SW 1271 (cell line): ENCODE results near the gene MMP27.

Experiments
- DNase-seq, 2 experiments: peaks; one replicate each; lab custom pipeline; 2025; lab: John Stamatoyannopoulos, UW

The MMP27 gene

DNA sequence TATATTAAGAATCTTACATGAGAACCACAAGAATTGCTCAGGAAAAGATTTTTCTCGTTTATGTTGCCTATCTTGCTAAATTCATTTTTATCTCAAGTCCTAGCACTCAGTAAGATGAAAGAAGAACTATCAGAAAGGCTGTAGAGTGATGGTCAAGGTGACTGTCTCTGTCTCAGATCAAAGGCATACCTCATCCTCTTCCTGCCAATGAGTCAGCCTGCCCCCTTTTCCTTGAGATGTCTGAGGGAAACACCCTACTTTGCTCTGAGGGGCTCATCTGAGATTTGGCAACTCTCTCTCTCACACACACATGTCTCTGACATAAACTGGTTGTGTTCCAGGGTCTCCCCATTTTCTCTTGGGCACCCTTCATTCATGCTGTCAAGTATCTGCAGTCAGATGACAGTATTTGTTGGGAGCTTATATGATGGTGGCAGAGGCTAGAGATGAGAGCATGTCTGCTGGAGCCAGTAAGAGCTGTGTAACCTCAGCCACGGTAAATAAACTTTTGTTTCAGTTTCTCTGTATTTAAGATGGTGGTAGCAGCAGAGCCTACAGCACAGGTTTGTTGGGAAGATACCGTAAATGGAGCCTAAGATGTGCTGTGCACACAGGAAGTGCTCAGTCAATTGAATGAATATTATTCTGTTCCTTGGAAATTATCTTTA is 1.6 kb downstream of the MMP27 start:
- DNase-seq: no peak

DNA sequence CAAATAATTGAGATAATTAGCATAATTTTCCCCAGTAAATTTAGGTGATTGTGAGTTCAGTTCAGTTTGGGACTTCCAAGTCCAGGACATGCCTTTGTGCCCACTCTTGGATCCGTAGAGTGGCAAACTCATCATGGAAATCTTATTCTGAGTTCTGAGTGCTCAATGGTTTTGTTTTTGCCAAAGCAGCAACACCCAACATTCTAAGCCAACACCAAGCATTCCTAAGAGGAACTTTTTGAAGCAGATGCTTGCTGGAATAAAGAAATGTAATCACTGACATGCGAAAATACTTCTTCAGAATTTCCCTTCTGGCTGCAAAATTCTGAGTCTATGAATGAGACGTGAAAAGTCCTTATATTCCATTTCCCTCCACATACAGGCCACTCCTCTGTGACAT is 10.4 kb downstream of the MMP27 start:
- no peak for DNase-seq

DNA sequence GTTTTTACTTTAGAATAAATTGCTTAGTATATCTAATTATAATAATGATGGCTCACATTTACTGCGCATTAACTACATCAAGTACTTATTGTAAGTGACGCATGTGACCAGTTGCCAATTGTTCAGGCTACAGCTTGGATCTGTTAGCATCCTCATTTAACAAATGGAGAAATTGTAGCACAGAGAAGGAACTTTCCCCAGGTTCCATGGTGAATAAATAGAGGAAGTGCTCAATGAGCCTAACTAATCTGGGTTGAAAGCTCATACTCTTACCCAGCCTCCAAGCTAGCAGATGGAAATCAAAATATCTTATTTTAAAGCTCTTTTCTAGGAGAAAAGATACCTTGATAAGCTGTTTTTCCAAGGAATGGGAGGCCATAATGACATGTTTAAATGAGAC is 19.8 kb downstream of the MMP27 start:
- DNase-seq: no peak

DNA sequence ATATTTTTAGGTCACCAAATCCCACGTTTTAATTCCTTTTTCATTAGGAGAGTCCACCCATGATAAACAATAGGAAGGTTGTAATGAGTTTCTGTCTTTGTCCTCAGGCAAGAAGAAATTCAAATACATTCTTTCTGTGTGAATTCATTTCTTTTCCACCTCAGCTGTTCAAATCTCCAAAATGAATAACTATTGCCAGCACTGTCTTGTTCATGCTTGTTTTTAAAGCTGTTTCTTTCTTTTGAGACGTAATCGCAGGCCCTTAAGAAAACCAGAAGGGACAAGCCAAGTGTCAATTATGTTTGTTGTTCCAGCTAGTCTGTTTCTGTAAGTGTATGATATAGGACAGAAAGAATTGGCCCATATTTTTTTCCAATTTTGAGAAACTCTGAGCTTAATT is 20.2 kb downstream of the MMP27 start:
- no peak for DNase-seq

DNA sequence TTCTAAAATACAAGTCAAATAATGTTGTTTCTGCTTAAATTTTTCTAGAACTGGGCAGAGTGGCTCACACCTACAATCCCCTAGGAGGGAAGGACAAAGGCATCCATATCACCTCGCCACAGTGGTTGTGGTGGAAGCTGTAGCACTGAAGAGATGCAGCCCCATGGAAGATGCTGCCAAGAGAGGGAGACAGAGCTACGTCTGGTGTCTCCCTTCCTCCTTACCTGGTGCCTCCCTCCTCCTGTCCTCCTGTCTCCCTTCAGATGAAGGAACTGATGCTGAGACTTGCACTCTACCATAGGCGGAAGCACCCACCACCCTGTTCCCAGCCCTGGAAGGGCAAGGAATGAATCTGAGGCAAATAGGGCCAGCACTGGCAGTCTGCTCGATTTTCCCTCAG is 22.3 kb downstream of the MMP27 start:
- no peak for DNase-seq

DNA sequence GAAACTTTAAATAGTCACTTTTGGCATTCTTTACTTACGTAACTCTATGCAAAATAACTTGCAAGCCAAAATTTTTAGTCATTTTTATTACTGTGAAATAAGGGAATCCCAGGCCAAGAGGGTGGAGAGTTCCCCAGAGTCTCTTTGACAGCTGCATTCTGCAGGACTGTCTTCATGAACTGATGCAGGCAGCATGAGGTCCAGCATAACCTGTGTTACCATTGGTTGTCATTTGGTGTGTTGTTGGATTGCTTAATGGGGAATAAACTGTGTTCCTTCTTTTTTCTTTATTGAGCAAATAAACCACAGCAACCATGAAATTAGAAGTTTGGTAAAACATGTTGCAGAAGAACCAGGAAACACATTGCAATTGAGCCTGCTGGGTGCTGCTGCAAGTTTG is 24.6 kb downstream of the MMP27 start:
- no peak for DNase-seq

DNA sequence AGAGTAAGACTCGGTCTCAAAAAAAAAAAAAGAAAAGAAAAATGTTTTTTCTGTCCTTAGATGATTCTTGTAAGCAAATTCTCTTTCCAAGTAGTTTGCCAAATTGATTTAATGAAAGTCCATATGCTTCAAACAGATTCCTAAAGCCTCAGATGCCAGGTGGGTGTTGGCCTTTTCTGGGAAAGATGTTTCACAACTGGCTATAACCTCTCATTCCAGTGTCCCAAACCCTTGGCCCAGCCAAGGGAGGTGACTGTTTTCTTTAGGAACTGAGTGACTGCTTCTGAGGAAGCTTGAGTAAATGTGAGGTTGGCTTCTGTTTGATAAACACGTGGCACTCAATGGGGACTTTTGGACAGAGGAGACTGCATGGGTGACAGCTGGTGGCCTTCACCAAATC is 27.5 kb downstream of the MMP27 start:
- DNase-seq: no peak

DNA sequence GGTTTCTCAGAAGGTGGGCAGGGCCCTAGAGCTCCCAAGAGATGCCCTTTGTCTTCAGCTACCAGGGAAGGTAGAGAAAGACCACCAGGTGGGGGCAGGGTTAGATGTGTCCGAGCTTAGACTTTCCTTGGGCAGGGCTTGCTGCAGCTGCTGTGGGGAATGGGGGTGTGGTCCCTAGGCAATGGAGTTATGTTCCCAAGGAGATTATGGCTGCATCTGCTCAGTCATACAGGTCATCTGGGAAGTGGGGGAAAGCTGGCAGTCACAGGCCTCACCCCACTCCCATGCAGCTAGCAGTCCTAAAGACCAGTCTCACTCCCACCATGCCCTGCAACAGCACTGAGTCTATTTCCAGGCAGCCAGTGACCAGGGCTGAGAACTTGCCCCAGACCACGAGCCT is 29.5 kb downstream of the MMP27 start:
- no peak for DNase-seq

DNA sequence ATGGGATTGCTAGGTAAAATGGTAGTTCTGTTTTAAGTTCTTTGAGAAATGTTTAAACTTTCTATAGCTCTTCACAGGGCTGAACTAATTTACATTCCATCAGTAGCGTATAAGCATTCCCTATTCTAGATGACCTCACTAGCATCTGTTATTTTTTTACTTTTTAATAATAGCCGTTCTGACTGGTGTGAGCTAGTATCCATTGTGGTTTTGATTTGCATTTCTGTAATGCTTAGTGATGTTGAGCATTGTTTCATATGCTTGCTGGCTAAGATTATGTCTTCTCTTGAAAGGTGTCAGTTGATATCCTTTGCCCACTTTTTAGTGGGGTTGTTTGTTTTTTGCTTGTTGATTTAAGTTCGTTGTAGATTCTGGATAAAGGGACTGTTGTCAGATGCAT is 35.9 kb downstream of the MMP27 start:
- DNase-seq: no peak

DNA sequence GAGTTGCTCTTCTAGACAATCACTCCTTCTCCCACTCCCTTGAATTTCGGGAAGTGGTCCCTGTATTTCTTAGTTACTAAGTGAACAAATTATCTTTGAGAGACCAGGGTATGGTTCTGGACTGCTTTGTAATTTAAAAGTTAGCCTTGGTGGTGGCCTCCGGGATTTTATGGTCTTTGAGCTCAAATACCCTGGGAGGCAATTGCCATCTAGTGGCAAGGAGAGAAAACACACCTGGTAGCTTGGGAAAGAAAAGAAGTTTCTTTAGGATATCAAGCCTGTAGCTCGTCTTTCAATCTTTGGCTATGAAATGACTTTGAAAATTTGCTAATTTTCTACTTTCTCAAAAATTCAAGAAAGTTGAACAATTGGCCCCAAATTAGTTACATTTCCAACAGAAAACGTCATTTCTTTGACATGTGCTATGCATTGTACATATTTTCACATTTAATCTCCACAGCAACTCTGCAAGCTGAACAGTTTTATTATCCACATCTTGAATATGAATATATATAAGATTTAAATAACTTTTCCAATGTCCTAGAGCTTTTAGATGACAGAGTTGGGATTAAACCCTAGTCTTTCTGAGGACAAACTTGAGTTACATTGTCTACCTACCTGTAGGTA is 39.1 kb downstream of the MMP27 start:
- DNase-seq: peak in 1 of 2 experiments; percentile 77

DNA sequence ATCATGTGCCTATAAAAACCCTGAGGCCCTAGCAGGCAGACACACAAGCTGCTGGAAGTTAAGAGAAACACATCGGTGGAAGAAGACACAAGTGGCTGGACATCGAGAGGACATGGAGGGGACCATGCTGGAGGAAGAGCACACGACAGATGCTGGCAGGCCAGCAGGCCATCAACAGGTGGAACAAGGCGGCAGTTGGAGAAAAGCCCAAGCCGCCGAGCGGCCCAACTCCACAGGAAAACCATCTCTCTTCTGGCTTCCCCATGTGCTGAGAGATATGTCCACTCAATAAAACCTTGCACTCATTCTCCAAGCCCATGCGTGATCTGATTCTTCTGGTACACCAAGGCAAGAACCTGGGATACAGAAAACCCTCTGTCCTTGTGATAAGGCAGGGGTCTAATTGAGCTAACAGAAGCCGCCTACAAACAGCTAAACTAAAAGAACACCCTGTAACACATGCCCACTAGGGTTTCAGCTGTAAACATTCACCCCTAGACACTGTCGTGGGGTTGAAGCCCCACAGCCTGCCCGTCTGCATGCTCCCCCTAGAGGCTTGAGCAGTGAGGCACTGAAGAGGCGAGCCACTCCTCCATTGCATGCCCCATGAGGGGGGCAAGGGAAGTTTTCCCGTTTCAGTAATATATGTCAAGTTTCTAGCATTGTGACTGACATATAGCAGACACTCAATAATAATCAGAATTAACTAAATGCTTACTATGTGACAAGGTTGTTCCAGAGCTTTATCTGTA is 41.4 kb downstream of the MMP27 start:
- no peak for DNase-seq

DNA sequence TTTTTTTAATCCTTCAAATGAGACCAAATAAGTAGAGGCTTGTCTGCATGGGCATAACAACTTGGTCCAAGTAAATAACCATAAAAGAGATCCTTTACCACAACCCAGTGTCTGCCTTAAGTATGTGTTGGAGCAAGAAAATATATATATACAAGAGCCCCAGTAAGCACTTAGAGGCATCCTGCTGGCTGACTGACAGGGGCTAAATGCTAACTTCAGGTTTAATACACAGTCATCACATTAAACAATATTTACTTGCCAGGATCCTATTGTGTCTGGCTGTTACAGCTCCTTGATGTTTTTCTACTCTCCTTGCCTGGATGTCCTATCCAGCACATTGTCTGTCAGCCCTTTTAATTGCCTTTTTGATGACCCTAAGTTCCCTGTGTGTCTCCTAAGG is 43.0 kb downstream of the MMP27 start:
- DNase-seq: no peak

DNA sequence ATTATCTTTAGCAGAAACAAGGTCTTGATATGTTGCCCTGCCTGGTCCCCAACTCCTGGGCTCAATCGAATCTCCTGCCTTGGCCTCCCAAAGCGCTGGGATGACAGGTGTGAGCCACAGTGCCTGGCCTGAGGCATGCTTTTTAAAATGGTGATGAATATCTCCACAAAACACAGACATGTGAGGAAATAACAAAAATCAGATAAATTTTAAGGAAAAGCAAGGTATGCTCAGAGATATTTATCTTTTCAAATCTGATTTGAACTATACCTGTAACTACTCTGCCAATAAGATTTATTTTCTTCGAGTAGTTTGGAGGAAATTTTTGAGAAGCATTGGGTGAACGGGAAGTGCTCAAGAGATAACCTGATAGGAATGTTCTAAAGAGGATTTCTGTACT is 44.5 kb downstream of the MMP27 start:
- no peak for DNase-seq

DNA sequence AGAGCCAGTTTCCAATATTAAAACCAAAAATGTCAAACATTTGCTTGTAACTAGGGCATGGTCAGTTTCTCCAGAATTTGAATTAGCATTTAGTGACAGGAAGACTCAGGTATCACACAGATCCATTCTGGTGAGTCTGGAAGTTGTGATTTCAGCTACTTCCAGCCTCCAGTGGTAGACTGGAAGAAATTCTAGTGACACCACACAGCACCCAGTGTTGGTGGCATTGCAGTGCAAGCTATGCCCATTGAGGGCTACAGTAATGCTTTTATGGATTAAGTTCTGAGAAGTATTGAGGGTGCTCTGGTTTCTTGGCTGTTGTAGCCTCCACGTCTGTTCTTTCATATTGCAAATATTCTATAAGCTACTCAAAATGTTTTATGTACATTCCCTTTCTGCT is 49.0 kb downstream of the MMP27 start:
- no peak for DNase-seq

DNA sequence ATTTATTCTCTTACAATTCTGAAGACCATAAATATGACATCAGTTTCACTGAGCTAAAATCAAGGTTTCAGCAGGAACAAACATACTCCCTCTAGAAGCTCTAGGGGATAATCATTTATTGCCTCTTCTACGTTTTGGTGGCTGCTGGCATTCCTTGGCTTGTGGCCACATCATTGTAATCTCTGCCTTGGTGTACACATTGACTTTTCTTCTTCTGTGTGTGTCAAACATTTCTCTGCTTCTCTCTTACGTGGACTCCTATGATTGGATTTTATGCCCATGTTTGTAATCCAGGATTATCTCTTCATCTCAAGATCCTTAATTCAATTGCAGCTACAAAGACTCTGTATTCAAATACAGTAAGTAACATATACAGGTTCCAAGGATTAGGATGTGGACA is 50.0 kb downstream of the MMP27 start:
- no peak for DNase-seq

DNA sequence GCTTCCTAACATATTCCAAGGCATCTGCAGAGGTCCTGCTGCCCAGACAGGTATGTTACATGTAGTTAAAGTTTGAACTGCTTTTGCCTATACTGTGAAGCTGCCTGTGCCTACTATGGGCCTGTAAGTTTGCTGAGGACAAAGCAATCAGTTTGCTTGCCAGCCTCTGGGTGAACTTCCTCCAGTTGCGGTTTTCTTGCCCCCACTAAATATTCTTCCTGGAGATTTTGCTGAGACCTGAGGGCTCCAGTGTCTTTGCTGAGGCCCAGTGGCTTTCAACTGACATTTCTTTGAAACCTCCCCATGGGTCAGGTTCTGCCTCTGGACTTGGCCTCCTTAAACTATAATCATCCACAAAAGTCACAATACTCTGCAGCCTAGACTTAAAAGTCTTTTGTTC is 50.8 kb downstream of the MMP27 start:
- DNase-seq: no peak

DNA sequence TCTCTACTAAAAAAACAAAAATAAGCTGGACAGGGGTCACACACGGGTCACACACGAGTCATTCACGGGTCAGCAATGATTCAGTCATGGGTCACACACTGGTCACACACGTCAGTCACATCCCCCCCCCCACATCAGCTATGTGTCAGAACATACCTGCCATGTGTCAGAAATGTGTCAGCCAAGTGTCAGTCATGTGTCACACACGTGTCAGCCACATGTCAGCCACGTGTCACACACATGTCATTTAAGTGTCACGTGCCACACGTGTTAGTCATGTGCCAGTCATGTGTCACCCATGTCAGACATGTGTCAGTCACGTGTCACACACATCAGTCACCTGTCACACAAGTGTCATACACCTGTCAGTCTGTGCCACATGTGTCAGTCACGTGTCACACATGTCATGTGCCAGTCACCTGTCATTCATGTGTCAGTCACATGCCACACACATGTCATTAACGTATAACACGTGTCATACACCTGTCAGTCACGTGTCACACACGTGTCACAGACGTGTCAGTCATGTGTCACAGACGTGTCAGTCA is 51.8 kb downstream of the MMP27 start:
- DNase-seq: no peak

DNA sequence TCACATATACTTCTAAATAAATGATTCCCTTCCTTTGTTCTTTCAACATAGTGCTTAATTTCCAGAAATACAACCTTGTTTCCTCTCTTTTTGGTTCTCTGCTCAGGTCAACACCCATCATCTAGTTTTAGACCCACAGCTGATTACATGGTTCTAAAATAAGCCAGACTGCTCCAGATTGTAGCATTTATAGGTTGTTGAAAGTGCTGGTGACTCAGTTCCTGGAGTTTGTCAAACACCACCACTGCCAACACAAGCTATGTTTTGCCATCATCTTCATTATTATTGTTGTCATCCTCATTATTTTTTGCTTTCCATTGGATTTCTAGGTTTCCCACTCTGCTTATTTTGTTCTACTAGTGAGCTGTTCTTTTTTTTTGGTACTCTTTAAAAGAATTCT is 58.1 kb downstream of the MMP27 start:
- DNase-seq: no peak

DNA sequence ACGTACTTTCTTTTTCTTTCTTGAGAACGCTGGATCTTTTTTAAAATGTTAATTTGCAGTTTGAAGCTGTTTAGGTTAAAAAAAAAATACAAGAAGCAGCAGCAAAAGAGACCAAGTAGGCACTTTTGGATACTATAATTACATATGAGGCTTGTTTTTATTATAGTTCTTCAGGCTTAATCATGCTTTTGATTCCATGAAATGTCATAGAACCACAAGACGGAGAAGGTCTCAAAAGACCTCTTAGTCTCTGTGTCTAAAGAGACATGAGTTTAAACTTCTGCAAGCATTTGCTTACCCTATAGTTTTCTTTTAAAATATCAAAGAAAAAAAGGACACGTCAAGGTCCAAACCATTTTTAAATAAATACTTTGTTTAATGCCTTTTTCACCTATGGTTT is 61.6 kb downstream of the MMP27 start:
- no peak for DNase-seq
